Neutrophil (primary cell): Measurements from ENCODE around the gene GALNS.
A peak's percentile ranks its signal among the peaks of the same experiment; 100 is the strongest.

ENCODE experiments used
- H3K27ac ChIP-seq: fragments of 200-600 bp; sonication (generic); 2 replicates; pipeline ENCODE4 v1.5.1; 2016; ENCODE audit warnings: mild to moderate bottlenecking, moderate library complexity
- H3K27me3 ChIP-seq: fragments of 200-600 bp; sonication (generic); 2 replicates; pipeline ENCODE4 v1.6.0; 2016; ENCODE audit warnings: mild to moderate bottlenecking
- H3K36me3 ChIP-seq: fragments of 200-600 bp; sonication (generic); 2 replicates; pipeline ENCODE4 v1.5.1; 2017
- H3K4me1 ChIP-seq, 2 experiments: fragments of 200-600 bp in 1 of 2; sonication (generic) in 1 of 2; 1 replicate in 1 of 2; 2 replicates in 1 of 2; pipeline versions ENCODE4 v1.5.1 to v1.6.1; 2013 to 2016; ENCODE audit warnings: low read depth in 1 of 2, low read length in 1 of 2, mild to moderate bottlenecking in 1 of 2, moderate library complexity in 1 of 2; ENCODE audit not compliant: control insufficient read depth in 1 of 2, insufficient read depth in 1 of 2
- H3K4me3 ChIP-seq, 2 experiments: fragments of 200-600 bp in 1 of 2; sonication (generic) in 1 of 2; 1 replicate in 1 of 2; 2 replicates in 1 of 2; pipeline ENCODE4 v1.5.1; 2013 to 2016; ENCODE audit warnings: low read depth in 1 of 2, low read length in 1 of 2, mild to moderate bottlenecking in 1 of 2, moderate library complexity in 1 of 2
- H3K9me3 ChIP-seq: fragments of 200-600 bp; sonication (generic); 2 replicates; pipeline ENCODE4 v1.5.1; 2016
- TF ChIP-seq, protein P1 (sequence below): fragments of 200-600 bp; sonication (generic); IDR thresholded peaks from 2 replicates; pipeline ENCODE4 v1.5.1; 2016; ENCODE audit warnings: antibody characterized with exemption

GALNS gene

GRCh38 chr16:88855176-88855575, 1.6 kb downstream of the GALNS start:
- Histone ChIP-seq H3K4me1 (peaks cover 73% of the 10 kb centered on the region in 2 experiments), H3K27ac (peak overlapping the region; percentile 94), H3K36me3 (peaks cover 23% of the 10 kb centered on the region), H3K9me3 (no peaks in the 10 kb centered on the region), H3K4me3 (peak overlapping the region; percentile 62 to 70), H3K27me3 (no peaks in the 10 kb centered on the region)
- TF ChIP-seq, protein P1, sequence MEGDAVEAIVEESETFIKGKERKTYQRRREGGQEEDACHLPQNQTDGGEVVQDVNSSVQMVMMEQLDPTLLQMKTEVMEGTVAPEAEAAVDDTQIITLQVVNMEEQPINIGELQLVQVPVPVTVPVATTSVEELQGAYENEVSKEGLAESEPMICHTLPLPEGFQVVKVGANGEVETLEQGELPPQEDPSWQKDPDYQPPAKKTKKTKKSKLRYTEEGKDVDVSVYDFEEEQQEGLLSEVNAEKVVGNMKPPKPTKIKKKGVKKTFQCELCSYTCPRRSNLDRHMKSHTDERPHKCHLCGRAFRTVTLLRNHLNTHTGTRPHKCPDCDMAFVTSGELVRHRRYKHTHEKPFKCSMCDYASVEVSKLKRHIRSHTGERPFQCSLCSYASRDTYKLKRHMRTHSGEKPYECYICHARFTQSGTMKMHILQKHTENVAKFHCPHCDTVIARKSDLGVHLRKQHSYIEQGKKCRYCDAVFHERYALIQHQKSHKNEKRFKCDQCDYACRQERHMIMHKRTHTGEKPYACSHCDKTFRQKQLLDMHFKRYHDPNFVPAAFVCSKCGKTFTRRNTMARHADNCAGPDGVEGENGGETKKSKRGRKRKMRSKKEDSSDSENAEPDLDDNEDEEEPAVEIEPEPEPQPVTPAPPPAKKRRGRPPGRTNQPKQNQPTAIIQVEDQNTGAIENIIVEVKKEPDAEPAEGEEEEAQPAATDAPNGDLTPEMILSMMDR = no peak

GRCh38 chr16:88854306-88855111, 2.2 kb downstream of the GALNS start:
- TF ChIP-seq, protein P1 = peak; percentile 15
- no peaks in the 10 kb centered on the region for H3K9me3 ChIP-seq
- peaks cover 71 to 73% of the 10 kb centered on the region in 2 experiments for H3K4me1 ChIP-seq
- peaks cover 26% of the 10 kb centered on the region for H3K36me3 ChIP-seq
- peak overlapping the region; percentile 62 to 70 for H3K4me3 ChIP-seq
- no peaks in the 10 kb centered on the region for H3K27me3 ChIP-seq
- H3K27ac ChIP-seq = peak overlapping the region; percentile 94

- Histone ChIP-seq H3K4me3 (peak overlapping the region; percentile 62 to 70), H3K36me3 (peaks cover 31% of the 10 kb centered on the region), H3K27me3 (no peaks in the 10 kb centered on the region), H3K9me3 (no peaks in the 10 kb centered on the region), H3K27ac (peak overlapping the region; percentile 94), H3K4me1 (peaks cover 60 to 64% of the 10 kb centered on the region in 2 experiments)
- TF ChIP-seq, protein P1 = no peak
Observed at GRCh38 chr16:88853325-88853941, 3.3 kb downstream of the GALNS start.

DNA sequence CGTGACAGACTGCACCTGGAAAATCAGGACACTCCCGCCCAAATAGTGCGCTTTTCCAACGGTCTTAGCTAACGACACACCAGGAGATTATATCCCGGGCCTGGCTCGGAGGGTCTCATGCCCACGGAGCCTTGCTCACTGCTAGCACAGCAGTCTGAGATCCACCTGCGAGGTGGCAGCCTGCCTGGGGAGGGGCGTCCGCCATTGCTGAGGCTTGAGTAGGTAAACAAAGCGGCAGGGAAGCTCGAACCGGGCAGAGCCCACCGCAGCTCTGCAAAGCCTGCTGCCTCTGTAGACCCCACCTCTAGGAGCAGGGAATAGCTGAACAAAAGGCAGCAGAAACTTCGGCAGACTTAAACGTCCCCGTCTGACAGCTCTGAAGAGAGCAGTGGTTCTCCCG, 5.1 kb downstream of the GALNS start:
- peaks cover 46 to 51% of the 10 kb centered on the region in 2 experiments for H3K4me1 ChIP-seq
- no peak overlapping the region for H3K4me3 ChIP-seq
- TF ChIP-seq, protein P1 = no peak
- H3K36me3 ChIP-seq = peaks cover 46% of the 10 kb centered on the region
- no peaks in the 10 kb centered on the region for H3K27me3 ChIP-seq
- peak overlapping the region; percentile 94 for H3K27ac ChIP-seq
- H3K9me3 ChIP-seq = no peaks in the 10 kb centered on the region

DNA sequence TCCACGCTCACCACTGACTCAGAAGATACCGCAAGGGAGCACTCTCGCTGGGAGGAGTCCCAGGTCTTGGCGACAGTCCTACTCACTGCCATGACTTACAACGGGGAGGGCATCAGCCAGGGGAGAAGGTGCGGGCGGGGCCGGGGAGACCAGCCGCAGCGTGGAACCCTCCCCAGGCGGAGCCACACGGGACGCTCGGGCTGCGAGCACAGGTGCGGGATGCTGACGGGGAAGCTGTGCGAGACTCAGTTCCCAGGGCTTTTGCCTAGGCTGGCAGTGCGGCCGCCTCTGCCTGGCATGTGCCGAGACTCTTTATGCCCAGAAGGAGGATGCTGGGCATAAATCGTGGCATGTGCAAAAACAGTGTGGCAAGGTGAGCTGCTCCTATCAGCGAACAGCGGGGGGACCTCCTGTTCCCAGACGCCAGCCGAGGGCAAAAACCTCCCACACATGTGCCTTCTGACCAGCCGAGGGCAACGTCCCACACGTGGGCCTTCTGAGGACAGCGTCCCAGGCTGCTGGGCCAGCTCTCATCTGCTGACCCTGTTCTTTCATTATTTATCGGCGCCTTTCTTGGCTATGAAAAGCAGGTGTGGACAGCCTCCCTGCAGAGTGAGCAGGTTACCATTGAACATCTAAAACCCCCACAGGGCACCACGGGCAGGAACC, 6.1 kb downstream of the GALNS start:
- H3K27ac ChIP-seq = no peak overlapping the region
- TF ChIP-seq, protein P1 = no peak
- no peak overlapping the region for H3K4me3 ChIP-seq
- H3K36me3 ChIP-seq = peaks cover 52% of the 10 kb centered on the region
- H3K4me1 ChIP-seq = peaks cover 39 to 44% of the 10 kb centered on the region in 2 experiments
- H3K27me3 ChIP-seq = no peaks in the 10 kb centered on the region
- H3K9me3 ChIP-seq = no peaks in the 10 kb centered on the region
